Activated CD4-positive, alpha-beta T cell treated with anti-CD3 and anti-CD28 coated beads, Interleukin-2, amount 10 ng/mL, durations not matched to agents 7 days and 5 days (primary cell): ENCODE data around the gene MICAL3. TPM values are rescaled to one million over a fixed set of nuclear protein-coding genes. Genes with fewer than 3 reads are reported as not detected.
A peak's percentile ranks its signal among the peaks of the same experiment; 100 is the strongest.

Experiments used
- CTCF ChIA-PET: fragments of 350-600 bp; sonication (Branson Sonifier 250); formaldehyde crosslinking; loops from one replicate; lab custom pipeline; 2021; ENCODE audit warnings: antibody characterized with exemption; lab: Charles Lee
- POLR2A ChIA-PET: fragments of 350-600 bp; sonication (Branson Sonifier 250); formaldehyde crosslinking; loops from one replicate; lab custom pipeline; 2021; ENCODE audit warnings: antibody characterized with exemption; lab: Charles Lee
- DNase-seq: peaks from one replicate; pipeline ENCODE4 v3.0.0-alpha.2; 2020
- H3K27ac Mint-ChIP-seq: one replicate; pipeline ENCODE4 v1.8.0; 2021; ENCODE audit warnings: mild to moderate bottlenecking, moderate library complexity, mixed read lengths
- H3K27me3 Mint-ChIP-seq: one replicate; pipeline ENCODE4 v1.8.0; 2021; ENCODE audit warnings: mixed read lengths
- H3K36me3 Mint-ChIP-seq: one replicate; pipeline ENCODE4 v1.8.0; 2021; ENCODE audit warnings: low read depth, mixed read lengths
- H3K4me1 Mint-ChIP-seq: one replicate; pipeline ENCODE4 v1.8.0; 2021; ENCODE audit warnings: mixed read lengths
- H3K4me3 Mint-ChIP-seq: one replicate; pipeline ENCODE4 v1.8.0; 2021; ENCODE audit warnings: mild to moderate bottlenecking, moderate library complexity, mixed read lengths
- H3K9me3 Mint-ChIP-seq: one replicate; pipeline ENCODE4 v1.8.0; 2021; ENCODE audit warnings: mixed read lengths
- total RNA-seq, 2 experiments: library from RNA; stranded (reverse); gene quantifications; one replicate each; pipeline ENCODE4 v1.2.3, GENCODE V29; 2021

Gene MICAL3
- total RNA-seq, 2 experiments from 2014 or later = 19.1 to 21.4 TPM

DNA sequence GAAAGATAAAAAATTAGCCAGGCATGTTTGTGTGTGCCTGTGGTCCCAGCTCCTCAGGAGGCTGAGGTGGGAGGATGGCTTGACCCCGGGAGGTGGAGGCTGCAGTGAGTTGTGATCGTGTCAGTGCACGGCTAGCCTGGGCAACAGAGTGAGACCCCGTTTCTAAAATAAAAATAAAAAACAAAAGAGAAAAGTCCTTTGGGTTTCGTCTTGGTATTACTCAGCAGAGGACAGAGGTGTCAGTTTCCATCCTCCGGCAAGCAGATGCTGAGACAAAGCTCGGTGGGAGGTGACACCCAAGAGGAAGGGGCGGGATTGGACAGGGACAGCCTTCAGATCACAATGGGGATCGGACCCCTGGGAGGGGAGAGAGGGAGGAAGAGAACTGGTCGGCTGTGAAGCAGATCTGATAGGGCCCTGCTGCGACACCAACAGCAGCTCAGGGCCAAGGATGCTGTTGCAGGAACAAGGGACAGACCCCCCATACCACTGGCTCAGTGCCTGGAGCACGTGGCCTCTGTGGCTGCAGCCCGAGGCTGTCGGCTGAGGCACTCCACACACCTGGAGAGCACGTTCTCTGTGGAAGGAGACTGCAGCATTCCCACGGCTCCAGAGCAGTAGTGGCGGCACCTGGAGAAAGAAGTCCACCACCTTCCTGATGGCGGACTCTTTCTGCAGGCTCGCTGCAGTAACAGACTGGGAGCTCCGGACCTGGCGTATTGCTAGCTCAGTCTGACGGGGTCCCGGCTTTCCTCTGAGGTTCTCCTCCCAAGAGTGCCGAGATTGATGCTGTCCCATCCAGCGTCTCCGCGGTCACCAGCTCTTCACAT, 244.9 kb downstream of the MICAL3 start:
- Mint-ChIP-seq H3K4me1 (peaks cover 62% of the 10 kb centered on the region), H3K9me3 (no peaks in the 10 kb centered on the region), H3K27me3 (peaks cover 3% of the 10 kb centered on the region), H3K4me3 (no peak overlapping the region), H3K27ac (no peak overlapping the region), H3K36me3 (peaks cover 14% of the 10 kb centered on the region)
- ChIA-PET CTCF (interaction anchor here (1.2 to 1.9 kb wide), 4 partner anchors 9 to 297 kb away, joined by 3 to 7 read pairs (median 4); no protein-coding TSS in a partner anchor), POLR2A (no interaction called here)
- DNase-seq = no peak

DNA sequence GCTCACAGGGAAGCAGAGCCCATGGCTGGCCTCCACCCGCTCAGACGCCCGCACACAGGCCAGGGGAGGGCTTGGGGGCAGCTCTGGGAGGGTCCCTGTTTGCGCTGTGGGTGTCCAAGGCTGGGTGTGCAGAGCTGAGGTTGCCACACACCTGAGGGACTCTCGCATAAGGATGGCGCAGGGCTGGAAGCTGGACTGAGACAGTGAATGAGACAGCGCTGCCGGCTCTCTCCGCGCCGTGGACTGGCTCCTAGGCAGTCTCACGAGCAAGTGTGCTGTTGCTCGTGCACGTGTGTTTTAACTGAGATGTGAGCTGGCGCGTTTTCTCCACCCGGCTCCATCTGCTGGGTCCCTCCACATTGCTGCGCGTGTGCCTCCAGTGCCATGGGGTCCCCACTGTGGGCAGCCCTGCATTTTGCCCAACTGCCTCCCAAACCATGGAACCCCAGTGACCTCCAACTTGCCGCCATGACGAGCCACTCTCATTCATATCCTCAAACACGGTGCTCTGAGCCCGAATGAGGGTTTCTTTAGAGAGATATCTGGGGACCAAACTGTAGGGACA, 245.9 kb downstream of the MICAL3 start:
- ChIA-PET CTCF (interaction anchor here (1.1 to 1.9 kb wide), 3 partner anchors 8 to 36 kb away, joined by 4 to 5 read pairs (median 4); no protein-coding TSS in a partner anchor), POLR2A (no interaction called here)
- Mint-ChIP-seq H3K27me3 (peaks cover 3% of the 10 kb centered on the region), H3K27ac (peak overlapping the region; percentile 100), H3K4me1 (peaks cover 63% of the 10 kb centered on the region), H3K36me3 (peaks cover 14% of the 10 kb centered on the region), H3K9me3 (no peaks in the 10 kb centered on the region), H3K4me3 (peak overlapping the region; percentile 95)
- no peak for DNase-seq

DNA sequence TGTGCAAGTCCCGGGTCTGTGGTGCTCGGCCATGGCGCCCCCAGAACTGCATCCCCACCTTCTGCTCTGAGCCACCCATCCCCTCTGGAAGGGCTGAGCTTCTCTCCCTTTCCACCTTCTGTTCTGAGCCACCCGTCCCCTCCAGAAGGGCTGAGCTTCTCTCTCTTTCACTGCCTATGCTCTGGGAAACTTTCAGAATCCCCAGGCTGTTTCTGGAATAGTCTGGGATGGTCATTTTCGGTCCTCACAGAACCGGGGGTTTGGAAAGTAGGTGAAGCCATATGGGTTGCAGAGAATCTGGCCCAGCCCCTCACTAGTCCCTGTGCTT, 246.7 kb downstream of the MICAL3 start:
- Mint-ChIP-seq H3K27ac (peak overlapping the region; percentile 100), H3K36me3 (peaks cover 17% of the 10 kb centered on the region), H3K9me3 (no peaks in the 10 kb centered on the region), H3K27me3 (peaks cover 8% of the 10 kb centered on the region), H3K4me3 (peak overlapping the region; percentile 95), H3K4me1 (peaks cover 72% of the 10 kb centered on the region)
- POLR2A ChIA-PET = no interaction called here
- CTCF ChIA-PET = interaction anchor here (1.1 to 1.4 kb wide), 3 partner anchors 8 to 11 kb away, joined by 4 to 10 read pairs (median 4); no protein-coding TSS in a partner anchor
- no peak for DNase-seq

- Mint-ChIP-seq H3K27me3 (peaks cover 10% of the 10 kb centered on the region), H3K27ac (peak overlapping the region; percentile 100), H3K4me3 (peak overlapping the region; percentile 95), H3K36me3 (peaks cover 19% of the 10 kb centered on the region), H3K9me3 (no peaks in the 10 kb centered on the region), H3K4me1 (peaks cover 75% of the 10 kb centered on the region)
- peak; percentile 82 for DNase-seq
- POLR2A ChIA-PET = no interaction called here
- CTCF ChIA-PET = interaction anchor here (1.2 to 1.4 kb wide), 2 partner anchors 9 to 10 kb away, joined by 4 to 10 read pairs; no protein-coding TSS in a partner anchor
Observed at GRCh38 chr22:17777005-17777716, 247.2 kb downstream of the MICAL3 start.

GRCh38 chr22:17775781-17776465, 248.4 kb downstream of the MICAL3 start:
- ChIA-PET CTCF (interaction anchor here (1.4 kb wide), 1 partner anchor 10 kb away, joined by 10 read pairs; no protein-coding TSS in a partner anchor), POLR2A (no interaction called here)
- peaks cover 10% of the 10 kb centered on the region for H3K27me3 Mint-ChIP-seq
- no peaks in the 10 kb centered on the region for H3K9me3 Mint-ChIP-seq
- DNase-seq = no peak
- H3K4me1 Mint-ChIP-seq = peaks cover 76% of the 10 kb centered on the region
- H3K27ac Mint-ChIP-seq = peak overlapping the region; percentile 100
- peak overlapping the region; percentile 95 for H3K4me3 Mint-ChIP-seq
- peaks cover 22% of the 10 kb centered on the region for H3K36me3 Mint-ChIP-seq

DNA sequence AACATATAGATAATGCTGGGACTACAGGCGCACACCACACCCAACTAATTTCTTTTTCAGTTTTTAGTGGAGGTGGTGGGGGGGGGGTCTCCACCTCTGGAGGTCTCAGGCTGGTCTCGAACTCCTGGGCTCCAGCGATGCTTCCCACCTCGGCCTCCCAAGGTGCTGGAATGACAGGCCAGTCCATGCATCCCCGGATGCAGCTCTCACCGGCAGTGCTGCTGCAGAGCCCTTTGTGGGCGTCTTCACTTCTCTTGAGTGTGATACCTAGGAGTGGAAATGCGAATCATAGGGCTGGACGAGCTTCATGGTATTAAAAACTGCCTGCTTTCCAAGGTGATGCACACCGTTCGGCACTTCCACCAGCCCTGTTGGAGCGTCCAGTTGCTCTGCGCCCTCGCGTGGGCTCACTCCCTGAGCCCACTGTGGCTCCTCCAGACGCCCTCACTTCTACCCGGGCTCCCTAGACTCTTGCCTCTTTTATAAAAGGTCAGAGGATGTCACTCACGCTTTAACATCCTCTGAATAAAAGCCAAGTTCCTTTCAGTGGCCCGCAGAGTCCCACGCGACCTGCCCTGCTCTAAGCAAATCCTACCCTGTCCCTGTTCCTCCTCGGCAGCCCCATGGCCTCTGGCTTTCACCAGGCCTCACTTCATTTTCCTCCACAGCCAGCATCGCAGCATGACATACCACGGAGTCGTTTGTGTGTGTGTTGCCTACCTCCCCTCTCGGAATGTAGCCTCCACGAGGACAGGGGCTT, 249.3 kb downstream of the MICAL3 start:
- Mint-ChIP-seq H3K4me1 (peaks cover 70% of the 10 kb centered on the region), H3K9me3 (no peaks in the 10 kb centered on the region), H3K27me3 (peaks cover 13% of the 10 kb centered on the region), H3K36me3 (peaks cover 24% of the 10 kb centered on the region), H3K4me3 (peak overlapping the region; percentile 65), H3K27ac (peak overlapping the region; percentile 100)
- DNase-seq = no peak
- ChIA-PET CTCF (no interaction called here), POLR2A (no interaction called here)

DNA sequence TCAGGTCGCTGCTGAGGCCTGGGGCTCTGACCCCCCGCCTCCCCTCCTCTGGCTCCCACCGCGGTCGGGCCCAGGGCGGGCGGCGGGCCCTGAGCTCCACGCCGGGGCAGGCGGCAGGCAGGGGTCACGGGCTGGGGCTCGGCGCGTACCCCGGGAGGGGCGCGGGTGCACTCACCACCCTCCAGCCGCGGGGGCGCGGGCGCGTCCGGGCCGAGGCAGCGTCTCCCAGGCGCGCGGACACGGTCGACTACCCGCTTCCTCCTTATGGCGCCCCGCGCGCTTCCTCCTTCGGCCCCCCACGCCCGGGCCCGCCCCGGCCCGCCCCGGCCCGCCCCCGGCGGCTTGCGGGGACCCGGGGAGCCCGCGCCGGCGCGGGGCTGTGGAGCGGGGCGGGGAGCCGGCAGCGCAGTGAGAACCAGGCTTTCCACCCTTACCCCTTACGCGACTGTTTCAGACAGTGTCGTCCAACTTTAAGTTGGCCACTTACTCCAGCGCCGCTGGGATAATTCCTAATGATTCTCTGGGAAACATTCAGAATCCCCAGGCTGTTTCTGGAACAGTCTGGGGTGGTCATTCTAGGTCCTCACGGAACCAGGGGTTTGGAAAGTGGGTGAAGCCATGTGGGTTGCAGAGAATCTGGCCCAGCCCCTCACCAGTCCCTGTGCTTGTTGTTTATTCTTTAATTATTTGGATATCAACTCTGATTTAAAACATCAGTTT, 250.0 kb downstream of the MICAL3 start, which contains the start of gene BID:
BID (minus strand) TSS at position 264 of the 720 bp plus-strand sequence. CDS start 24,353 bp downstream, outside the sequence.
- ChIA-PET POLR2A (no interaction called here), CTCF (interaction anchor here (1.4 to 1.9 kb wide), 2 partner anchors 11 to 31 kb away, joined by 6 to 7 read pairs; no protein-coding TSS in a partner anchor)
- Mint-ChIP-seq H3K27me3 (peaks cover 15% of the 10 kb centered on the region), H3K4me3 (peak within 1 kb of the TSS; percentile 81), H3K4me1 (peaks cover 68% of the 10 kb centered on the region), H3K27ac (peak within 1 kb of the TSS; percentile 100), H3K36me3 (peaks cover 24% of the 10 kb centered on the region), H3K9me3 (no peaks in the 10 kb centered on the region)
- peak; percentile 44 for DNase-seq

DNA sequence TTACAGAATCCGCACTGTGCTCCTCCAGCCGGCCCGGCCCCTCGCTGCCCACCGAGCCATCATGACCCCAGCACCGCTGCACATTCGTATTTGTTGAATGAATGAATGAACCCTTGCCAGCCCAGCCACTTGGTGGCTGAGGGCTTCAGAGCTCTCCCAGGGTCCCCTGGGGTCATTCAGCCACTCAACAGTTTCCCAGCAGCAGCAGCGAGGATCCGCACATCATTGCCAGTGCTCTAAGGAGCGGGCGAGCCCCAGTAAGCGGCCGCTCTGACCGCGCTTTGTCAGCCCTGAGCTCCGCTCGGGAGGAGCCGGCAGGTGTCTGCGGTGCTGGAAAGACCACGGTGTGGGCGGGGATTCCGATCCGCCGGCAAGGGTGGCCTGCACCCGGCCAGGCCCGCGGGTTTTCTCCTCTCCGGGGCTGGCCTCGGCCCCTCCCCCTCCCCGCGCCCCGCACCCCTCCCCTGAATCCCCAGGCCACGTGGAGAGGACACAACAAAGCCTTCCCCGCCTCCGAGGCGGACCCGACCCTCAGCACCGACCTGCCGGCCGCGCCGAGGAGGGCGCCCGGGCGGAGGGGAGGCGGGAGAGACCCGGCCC, 250.7 kb downstream of the MICAL3 start:
- peak overlapping the region; percentile 81 for H3K4me3 Mint-ChIP-seq
- H3K27me3 Mint-ChIP-seq = peaks cover 15% of the 10 kb centered on the region
- H3K9me3 Mint-ChIP-seq = no peaks in the 10 kb centered on the region
- peak; percentile 64 for DNase-seq
- peaks cover 61% of the 10 kb centered on the region for H3K4me1 Mint-ChIP-seq
- H3K27ac Mint-ChIP-seq = peak overlapping the region; percentile 82
- H3K36me3 Mint-ChIP-seq = peaks cover 19% of the 10 kb centered on the region
- CTCF ChIA-PET = interaction anchor here (1.1 to 1.9 kb wide), 3 partner anchors 12 to 31 kb away, joined by 3 to 7 read pairs (median 6); no protein-coding TSS in a partner anchor
- POLR2A ChIA-PET = no interaction called here

- Mint-ChIP-seq H3K4me1 (peaks cover 59% of the 10 kb centered on the region), H3K27ac (peak overlapping the region; percentile 82), H3K4me3 (peak overlapping the region; percentile 81), H3K9me3 (no peaks in the 10 kb centered on the region), H3K36me3 (peaks cover 19% of the 10 kb centered on the region), H3K27me3 (peaks cover 15% of the 10 kb centered on the region)
- POLR2A ChIA-PET = no interaction called here
- no peak for DNase-seq
- CTCF ChIA-PET = interaction anchor here (0.6 to 1.9 kb wide), 5 partner anchors 12 to 83 kb away, joined by 3 to 7 read pairs (median 5); no protein-coding TSS in a partner anchor
Observed at GRCh38 chr22:17772958-17773605, 251.3 kb downstream of the MICAL3 start.

GRCh38 chr22:17772249-17772957, 252.0 kb downstream of the MICAL3 start:
- CTCF ChIA-PET = interaction anchor here (0.6 to 1.9 kb wide), 6 partner anchors 12 to 114 kb away, joined by 3 to 7 read pairs (median 3); no protein-coding TSS in a partner anchor
- H3K27me3 Mint-ChIP-seq = peaks cover 18% of the 10 kb centered on the region
- H3K4me3 Mint-ChIP-seq = peak overlapping the region; percentile 81
- POLR2A ChIA-PET = no interaction called here
- no peak overlapping the region for H3K27ac Mint-ChIP-seq
- no peaks in the 10 kb centered on the region for H3K9me3 Mint-ChIP-seq
- H3K36me3 Mint-ChIP-seq = peaks cover 15% of the 10 kb centered on the region
- H3K4me1 Mint-ChIP-seq = peaks cover 60% of the 10 kb centered on the region
- DNase-seq = no peak
